Skeletal muscle cell (primary cell): ENCODE measurements around the gene NDUFS1.
A peak's percentile ranks its signal among the peaks of the same experiment; 100 is the strongest.
"Not testable (repeated sequence)": the region's sequence is repeated elsewhere in the genome, so short reads cannot be mapped to it uniquely, and the experiment has no call there.

Experiments used
- DNase-seq: peaks from one replicate; pipeline ENCODE4 v3.0.0-alpha.2; 2010; ENCODE audit warnings: low read depth
- H3K4me3 ChIP-seq: 2 replicates; pipeline ENCODE4 v1.5.1; 2011; ENCODE audit warnings: low read depth, mild to moderate bottlenecking, control low read depth, low read length, moderate library complexity

NDUFS1 gene

GRCh38 chr2:206164261-206164862 is 5.1 kb upstream of the NDUFS1 start:
- H3K4me3 ChIP-seq = no peak overlapping the region
- no peak for DNase-seq

GRCh38 chr2:206163251-206163880 is 4.1 kb upstream of the NDUFS1 start:
- no peak overlapping the region for H3K4me3 ChIP-seq
- no peak for DNase-seq

GRCh38 chr2:206162401-206162800 is 3.2 kb upstream of the NDUFS1 start:
- H3K4me3 ChIP-seq, DNase-seq: not testable (repeated sequence)

GRCh38 chr2:206160807-206161179 is 1.5 kb upstream of the NDUFS1 start:
- DNase-seq = no peak
- peak overlapping the region; percentile 67 for H3K4me3 ChIP-seq

DNA sequence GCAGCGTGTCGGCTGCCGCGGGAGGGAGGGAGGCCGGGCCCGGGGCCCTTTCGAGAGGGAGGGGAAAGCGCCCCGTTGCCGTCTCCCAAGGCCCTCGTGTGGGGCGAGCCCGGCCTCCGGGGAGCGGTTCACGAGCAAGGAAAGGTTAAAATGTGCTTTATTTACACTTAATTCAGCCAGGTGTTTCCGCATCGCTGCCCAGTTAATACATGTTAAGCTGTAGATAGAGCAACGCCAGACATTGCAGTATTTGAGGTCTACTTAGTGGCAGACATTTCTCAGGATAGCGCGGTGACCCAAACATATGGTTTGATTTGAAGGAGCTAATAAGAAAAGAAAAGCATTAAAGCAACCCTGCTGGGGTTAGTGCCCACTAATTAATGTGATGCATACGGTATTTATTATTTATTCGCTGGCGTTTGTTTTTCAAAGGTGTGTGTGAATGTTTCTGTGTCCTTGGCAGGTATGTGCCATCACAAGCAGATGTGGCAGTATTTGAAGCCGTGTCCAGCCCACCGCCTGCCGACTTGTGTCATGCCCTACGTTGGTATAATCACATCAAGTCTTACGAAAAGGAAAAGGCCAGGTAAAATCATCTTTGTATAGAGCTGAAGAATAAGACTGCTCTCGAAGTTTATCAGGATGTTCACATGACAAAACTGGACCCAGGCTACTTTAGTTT is 1.0 kb upstream of the NDUFS1 start:
- DNase-seq = no peak
- peak overlapping the region; percentile 67 for H3K4me3 ChIP-seq

- DNase-seq = no peak
- peak overlapping the region; percentile 67 for H3K4me3 ChIP-seq
These were observed 490 bp downstream of the NDUFS1 start for GRCh38 chr2:206158563-206159345.

GRCh38 chr2:206157014-206157413 is 2.2 kb downstream of the NDUFS1 start:
- not testable (repeated sequence) for H3K4me3 ChIP-seq, DNase-seq

DNA sequence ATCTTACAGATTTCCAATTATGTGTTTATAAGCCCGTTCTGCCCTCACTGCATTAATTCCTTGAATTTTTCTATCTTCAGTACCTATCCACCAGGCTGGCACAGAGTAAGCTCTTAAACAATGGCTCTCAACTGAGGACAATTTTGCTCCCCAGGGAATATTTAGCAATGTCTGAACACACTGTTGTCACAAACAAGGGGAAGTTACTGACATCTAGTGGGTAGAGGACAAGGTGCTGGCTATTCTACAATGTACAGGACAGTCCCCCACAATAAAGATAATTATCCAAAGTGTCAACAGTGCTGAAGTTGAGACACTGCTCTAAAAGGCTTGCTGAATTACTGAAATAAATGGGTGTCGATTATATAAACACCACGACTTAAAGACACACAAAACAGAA is 5.0 kb downstream of the NDUFS1 start:
- H3K4me3 ChIP-seq = no peak overlapping the region
- no peak for DNase-seq

- no peak for DNase-seq
- H3K4me3 ChIP-seq = no peak overlapping the region
These were observed 8.6 kb downstream of the NDUFS1 start for GRCh38 chr2:206150631-206151030.

DNA sequence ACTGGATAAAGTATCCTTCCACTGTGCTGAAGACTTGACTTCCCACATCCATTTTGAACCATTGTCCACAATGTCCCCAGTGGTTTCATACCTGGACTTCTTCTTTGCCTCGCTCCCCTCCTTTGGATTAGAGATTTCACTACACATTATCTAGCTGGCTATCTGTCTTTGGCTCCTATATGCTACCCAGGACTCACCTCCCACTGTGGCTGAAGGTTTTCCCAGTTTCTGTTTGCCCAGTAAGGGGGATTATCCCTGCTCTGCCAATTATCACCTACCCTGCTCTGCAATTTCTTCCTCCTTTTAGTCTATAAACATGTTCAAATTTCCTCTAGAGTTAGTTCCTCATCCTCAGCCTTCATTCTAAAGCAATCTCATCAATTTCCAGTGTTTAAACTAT is 9.1 kb downstream of the NDUFS1 start:
- DNase-seq = no peak
- H3K4me3 ChIP-seq = no peak overlapping the region

DNA sequence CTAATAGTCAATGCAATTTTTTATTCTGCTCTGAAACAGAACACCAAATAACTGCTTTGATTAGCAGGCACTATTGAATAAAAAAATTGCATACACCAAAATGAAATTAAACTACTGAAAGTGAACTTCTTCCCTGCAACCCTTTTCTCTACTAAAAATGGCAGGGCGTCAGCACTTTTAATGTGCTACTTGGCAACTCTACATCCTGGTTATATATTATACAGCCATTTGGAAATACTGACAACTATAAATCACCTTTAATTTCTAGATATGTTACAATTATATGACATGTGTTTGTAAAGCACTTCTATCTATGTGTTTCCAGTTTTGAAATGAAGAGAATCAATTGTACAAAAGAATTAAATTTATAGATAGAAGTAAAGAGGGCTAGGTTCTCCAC is 9.9 kb downstream of the NDUFS1 start:
- no peak overlapping the region for H3K4me3 ChIP-seq
- no peak for DNase-seq

DNA sequence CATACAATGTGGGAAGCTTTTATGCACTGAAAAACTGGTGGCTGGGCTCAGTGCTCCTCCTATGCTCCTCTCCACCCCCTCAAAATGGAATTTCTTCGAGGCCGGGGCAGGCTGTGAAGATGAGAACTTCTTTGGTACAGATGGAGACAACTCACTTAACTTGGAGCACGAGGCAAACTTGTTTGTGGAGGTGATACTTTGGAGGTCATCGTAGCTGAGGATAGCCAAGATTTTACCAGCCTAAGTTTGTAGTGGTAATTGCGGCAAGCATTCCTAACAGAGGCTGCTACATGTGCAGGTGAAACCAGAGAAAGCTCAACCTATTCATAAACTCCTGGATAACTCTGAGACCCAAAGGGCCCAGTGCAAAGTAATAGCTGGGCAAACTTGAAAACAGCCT is 13.6 kb downstream of the NDUFS1 start:
- DNase-seq = no peak
- H3K4me3 ChIP-seq = no peak overlapping the region

GRCh38 chr2:206144383-206144782 is 14.9 kb downstream of the NDUFS1 start:
- no peak for DNase-seq
- H3K4me3 ChIP-seq = no peak overlapping the region

DNA sequence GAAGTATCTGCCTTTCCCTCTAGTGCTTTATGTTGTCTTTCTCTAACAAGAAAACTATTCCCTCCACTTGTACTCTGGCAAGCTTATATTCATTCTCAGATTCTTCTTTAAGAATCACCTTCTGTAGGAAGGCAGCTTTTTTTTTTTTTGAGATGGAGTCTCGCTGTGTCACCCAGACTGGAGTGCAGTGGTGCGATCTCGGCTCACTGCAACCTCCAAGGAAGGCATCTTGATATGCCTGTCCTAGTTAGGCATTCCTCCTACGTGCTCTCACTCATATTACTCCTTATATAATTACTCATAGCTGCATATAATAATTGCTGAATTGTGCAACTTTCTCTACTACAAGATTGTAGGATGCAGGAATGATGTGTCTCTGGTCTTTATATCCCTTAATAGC is 15.8 kb downstream of the NDUFS1 start:
- no peak for DNase-seq
- H3K4me3 ChIP-seq = no peak overlapping the region

GRCh38 chr2:206127656-206128055 is 31.6 kb downstream of the NDUFS1 start:
- H3K4me3 ChIP-seq = no peak overlapping the region
- no peak for DNase-seq

- no peak for DNase-seq
These were observed 33.3 kb downstream of the NDUFS1 start for GRCh38 chr2:206125901-206126300.

DNA sequence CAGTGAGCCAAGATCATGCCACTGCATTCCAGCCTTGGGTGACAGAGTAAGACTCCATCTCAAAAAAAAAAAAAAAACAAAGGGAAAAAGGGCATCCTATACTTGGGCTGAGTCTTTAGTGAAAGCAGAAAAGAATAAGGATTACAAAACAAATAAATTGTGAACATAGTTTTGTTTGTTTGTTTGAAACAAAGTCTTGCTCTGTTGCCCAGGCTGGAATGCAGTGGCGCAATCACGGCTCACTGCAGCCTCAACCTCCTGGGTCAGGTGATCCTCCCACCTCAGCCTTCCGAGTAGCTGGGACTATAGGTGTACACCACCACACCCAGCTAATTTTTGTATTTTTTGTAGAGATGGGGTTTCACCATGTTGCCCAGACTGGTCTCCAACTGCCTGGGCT is 36.7 kb downstream of the NDUFS1 start:
- DNase-seq, H3K4me3 ChIP-seq: not testable (repeated sequence)

More at GRCh38 chr2:206125901-206126300, 33.3 kb downstream of the NDUFS1 start:
- no peak overlapping the region for H3K4me3 ChIP-seq

DNA sequence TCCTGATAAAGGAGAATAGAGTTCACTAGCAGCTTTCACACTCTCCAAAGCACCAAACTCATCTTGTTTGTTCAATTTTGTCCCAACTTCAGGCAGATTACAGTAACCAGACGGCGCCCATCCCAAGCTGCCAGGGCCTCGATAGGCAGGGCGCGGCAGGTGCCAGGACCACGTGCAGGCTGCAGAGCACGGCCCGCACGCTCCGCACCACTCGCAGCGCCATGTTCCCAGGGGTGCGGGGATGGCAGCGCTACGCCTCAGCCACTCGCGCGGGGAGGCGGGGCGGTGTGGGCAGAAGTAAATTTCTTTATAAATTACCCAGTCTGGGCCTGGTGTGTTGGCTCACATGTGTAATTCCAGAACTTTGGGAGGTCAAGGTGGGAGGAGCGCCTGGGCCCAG is 43.0 kb downstream of the NDUFS1 start:
- H3K4me3 ChIP-seq = no peak overlapping the region
- no peak for DNase-seq

GRCh38 chr2:206115026-206115578 is 44.1 kb downstream of the NDUFS1 start:
- no peak overlapping the region for H3K4me3 ChIP-seq
- DNase-seq = no peak
